Measurements from ENCODE around the gene CEP162. TPM values are rescaled to one million over a fixed set of nuclear protein-coding genes. Genes with fewer than 3 reads are reported as not detected.
"Not testable (repeated sequence)": the region's sequence is repeated elsewhere in the genome, so short reads cannot be mapped to it uniquely, and the experiment has no call there.

Gene CEP162
- total RNA-seq, 1 experiment from 2014 or later: 2.4 TPM

DNA sequence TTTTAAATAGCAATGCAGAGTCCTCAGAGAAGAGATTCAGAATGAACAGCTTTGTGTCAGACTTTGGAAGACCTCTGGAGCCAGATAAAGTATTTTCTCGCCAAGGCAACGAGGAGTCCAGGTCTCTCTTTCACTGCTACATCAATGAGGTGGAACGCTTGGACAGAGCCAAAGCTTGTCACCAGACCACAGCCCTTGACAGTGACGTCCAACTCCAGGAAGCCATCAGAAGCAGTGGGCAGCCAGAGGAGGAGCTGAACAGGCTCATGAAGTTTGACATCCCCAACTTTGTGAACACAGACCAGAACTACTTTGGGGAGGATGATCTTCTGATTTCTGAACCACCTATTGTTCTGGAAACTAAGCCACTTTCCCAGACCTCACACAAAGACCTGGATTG, 138.4 kb downstream of the CEP162 start:
- BruUV-seq (replicated peaks): no TSS peak
- ChIA-PET CTCF (interaction anchor here (1.0 kb wide), 1 partner anchor 54 kb away, joined by 6 read pairs; no protein-coding TSS in a partner anchor), POLR2A (no interaction called here)
- intact Hi-C loops (cut with micrococcal nuclease): no loop called here
- H3K4me3 Mint-ChIP-seq (ENCODE audit: unreplicated experiment): no peak overlapping the region
- no peak for DNase-seq (ENCODE audit: unreplicated experiment)
- no peak overlapping the region for H3K27ac Mint-ChIP-seq (ENCODE audit: low read depth, unreplicated experiment)
- no peaks in the 10 kb centered on the region for H3K27me3 Mint-ChIP-seq (ENCODE audit: insufficient read depth, unreplicated experiment)
- H3K4me1 Mint-ChIP-seq (ENCODE audit: insufficient read depth, unreplicated experiment): no peaks in the 10 kb centered on the region
- no peaks in the 10 kb centered on the region for H3K9me3 Mint-ChIP-seq (ENCODE audit: unreplicated experiment)
- H3K36me3 Mint-ChIP-seq (ENCODE audit: insufficient read depth, unreplicated experiment): no peaks in the 10 kb centered on the region
- TF ChIP-seq CTCF (IDR thresholded peaks at IDR 0.05; ENCODE audit: unreplicated experiment): no peak

DNA sequence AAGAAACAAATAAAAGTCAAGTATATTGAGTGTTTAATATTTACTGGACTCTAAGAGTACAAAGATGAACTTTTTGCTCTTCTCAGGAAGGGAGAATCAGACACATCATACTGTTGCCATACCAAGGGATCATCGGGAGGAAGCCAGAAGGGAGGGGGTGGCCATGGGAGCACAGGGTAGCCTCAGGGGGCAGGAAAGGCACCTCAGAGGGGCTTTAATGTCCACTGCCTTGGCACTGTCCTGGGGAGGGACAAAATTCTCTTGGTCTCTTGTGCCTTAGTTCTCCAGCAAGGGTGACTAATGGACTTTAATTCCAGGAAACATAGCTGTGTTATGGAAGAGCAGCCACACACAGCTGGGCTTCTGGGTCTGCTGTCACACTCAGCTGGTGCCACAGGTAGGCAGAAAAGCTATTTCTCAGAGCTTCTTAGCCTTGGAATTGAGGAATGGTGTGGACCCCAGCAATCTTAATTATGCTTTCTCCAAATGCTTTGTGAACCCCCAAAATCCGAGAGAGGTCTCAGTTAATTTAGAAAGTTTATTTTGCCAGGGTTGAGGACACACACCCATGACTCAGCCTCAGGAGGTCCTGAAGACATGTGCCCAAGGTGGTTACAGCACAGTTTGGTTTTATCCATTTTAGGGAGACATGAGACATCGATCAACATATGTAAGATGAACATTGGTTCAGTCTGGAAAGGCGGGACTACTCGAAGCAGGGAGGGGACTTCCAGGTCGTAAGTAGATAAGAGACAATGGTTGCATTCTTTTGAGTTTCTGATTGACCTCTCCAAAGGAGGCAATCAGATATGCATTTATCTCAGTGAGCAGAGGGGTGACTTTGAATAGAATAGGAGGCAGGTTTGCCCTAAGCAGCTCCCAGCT, 140.7 kb downstream of the CEP162 start:
- Mint-ChIP-seq H3K27me3 (ENCODE audit: insufficient read depth, unreplicated experiment) (no peaks in the 10 kb centered on the region), H3K9me3 (ENCODE audit: unreplicated experiment) (no peaks in the 10 kb centered on the region), H3K27ac (ENCODE audit: low read depth, unreplicated experiment) (no peak overlapping the region), H3K4me1 (ENCODE audit: insufficient read depth, unreplicated experiment) (peaks cover 7% of the 10 kb centered on the region), H3K4me3 (ENCODE audit: unreplicated experiment) (no peak overlapping the region), H3K36me3 (ENCODE audit: insufficient read depth, unreplicated experiment) (no peaks in the 10 kb centered on the region)
- BruUV-seq (replicated peaks): no TSS peak
- DNase-seq (ENCODE audit: unreplicated experiment): no peak
- POLR2A ChIA-PET: no interaction called here
- CTCF ChIA-PET: interaction anchor here (0.8 kb wide), 1 partner anchor 16 kb away, joined by 4 read pairs; no protein-coding TSS in a partner anchor
- intact Hi-C loops (cut with micrococcal nuclease): no loop called here
- no peak for TF ChIP-seq CTCF (IDR thresholded peaks at IDR 0.05; ENCODE audit: unreplicated experiment)

GRCh38 chr6:84086056-84086455, 141.4 kb downstream of the CEP162 start:
- Mint-ChIP-seq H3K4me1 (ENCODE audit: insufficient read depth, unreplicated experiment) (peaks cover 7% of the 10 kb centered on the region), H3K9me3 (ENCODE audit: unreplicated experiment) (no peaks in the 10 kb centered on the region), H3K4me3 (ENCODE audit: unreplicated experiment) (no peak overlapping the region), H3K27me3 (ENCODE audit: insufficient read depth, unreplicated experiment) (no peaks in the 10 kb centered on the region), H3K36me3 (ENCODE audit: insufficient read depth, unreplicated experiment) (no peaks in the 10 kb centered on the region), H3K27ac (ENCODE audit: low read depth, unreplicated experiment) (no peak overlapping the region)
- DNase-seq (ENCODE audit: unreplicated experiment): no peak
- no peak for TF ChIP-seq CTCF (IDR thresholded peaks at IDR 0.05; ENCODE audit: unreplicated experiment)
- POLR2A ChIA-PET: no interaction called here
- CTCF ChIA-PET: interaction anchor here (0.5 to 0.8 kb wide), 2 partner anchors 16 to 1409 kb away, joined by 4 read pairs; no protein-coding TSS in a partner anchor
- BruUV-seq (replicated peaks): no TSS peak
- intact Hi-C loops (cut with micrococcal nuclease): no loop called here

GRCh38 chr6:84084705-84085104, 142.7 kb downstream of the CEP162 start:
- intact Hi-C loops (cut with micrococcal nuclease); BruUV-seq (replicated peaks); H3K27ac Mint-ChIP-seq (ENCODE audit: low read depth, unreplicated experiment); H3K36me3 Mint-ChIP-seq (ENCODE audit: insufficient read depth, unreplicated experiment); POLR2A ChIA-PET; DNase-seq (ENCODE audit: unreplicated experiment); H3K27me3 Mint-ChIP-seq (ENCODE audit: insufficient read depth, unreplicated experiment); H3K4me3 Mint-ChIP-seq (ENCODE audit: unreplicated experiment); H3K9me3 Mint-ChIP-seq (ENCODE audit: unreplicated experiment); H3K4me1 Mint-ChIP-seq (ENCODE audit: insufficient read depth, unreplicated experiment); CTCF ChIA-PET: not testable (repeated sequence)

Data from MCF 10A (cell line).